Forelimb muscle (tissue), 1 donor: ENCODE results near the gene ABHD10. TPM values are rescaled to one million over a fixed set of nuclear protein-coding genes. Genes with fewer than 3 reads are reported as not detected.
"Not testable (repeated sequence)": the region's sequence is repeated elsewhere in the genome, so short reads cannot be mapped to it uniquely, and the experiment has no call there.

Experiments
- DNase-seq: peaks from one replicate; pipeline ENCODE4 v3.0.0-alpha.2; 2013; ENCODE audit warnings: low read depth
- polyA plus RNA-seq: library from polyadenylated mRNA; unstranded; fragments of 120-200 nt; gene quantifications from one replicate; pipeline ENCODE4 v1.2.1, GENCODE V29; 2013; ENCODE audit not compliant: insufficient read length

ABHD10 gene
- polyA plus RNA-seq, 1 donor, result 22.6 TPM

DNA sequence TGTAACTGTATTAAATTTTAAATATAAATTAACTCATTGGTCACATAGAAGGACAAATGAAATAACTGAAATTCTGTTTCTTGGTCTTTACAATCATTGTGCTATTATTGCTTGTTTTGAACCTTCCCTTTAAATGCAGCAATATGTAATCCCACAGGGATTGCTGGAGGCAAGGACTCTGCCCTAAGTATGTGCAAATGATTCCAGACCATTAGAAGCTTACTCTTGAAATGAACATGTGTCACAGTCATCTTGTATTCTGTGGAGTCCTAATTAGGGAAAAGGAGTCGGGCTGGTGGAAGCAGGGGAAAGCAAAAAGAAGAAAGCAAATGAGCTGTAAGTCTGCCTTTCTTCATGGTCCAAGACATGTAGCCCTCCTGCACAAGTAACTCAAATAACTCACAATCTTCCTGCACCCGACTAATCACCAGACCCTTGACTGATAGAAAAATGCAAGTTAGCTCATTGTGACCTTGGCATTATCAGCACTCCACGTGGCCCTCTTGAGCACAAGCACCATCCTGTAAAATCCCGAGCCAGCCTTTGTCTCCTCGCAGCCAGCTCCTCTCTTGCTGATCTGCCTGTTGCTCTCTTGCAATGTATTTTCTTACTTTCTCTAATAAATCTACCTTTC, 53.4 kb downstream of the ABHD10 start:
- no peak for DNase-seq

DNA sequence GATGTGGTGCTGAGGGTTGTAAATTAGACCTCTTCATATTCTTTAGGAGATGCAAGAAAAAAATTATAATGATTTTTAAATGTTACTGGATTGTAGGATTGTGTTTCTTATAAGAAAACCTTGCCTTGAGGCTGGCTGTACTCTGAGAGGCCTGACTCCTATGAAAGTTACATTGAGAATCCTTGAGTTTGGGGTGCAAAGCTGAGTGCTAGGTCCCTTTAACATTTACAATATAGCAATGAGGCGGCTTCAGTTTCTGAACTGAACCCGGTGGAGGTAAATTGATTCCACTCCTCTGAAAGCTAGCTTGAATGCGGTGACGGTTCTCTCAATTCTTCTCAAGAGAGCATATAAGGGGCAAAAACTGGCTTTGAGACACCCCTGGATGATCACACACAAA, 55.6 kb downstream of the ABHD10 start, which contains the start of gene TMPRSS7:
TSS of gene TMPRSS7 (plus strand) at position 301 of the 400 bp plus-strand sequence. CDS start 110 bp downstream, outside the sequence.
- no peak for DNase-seq

DNA sequence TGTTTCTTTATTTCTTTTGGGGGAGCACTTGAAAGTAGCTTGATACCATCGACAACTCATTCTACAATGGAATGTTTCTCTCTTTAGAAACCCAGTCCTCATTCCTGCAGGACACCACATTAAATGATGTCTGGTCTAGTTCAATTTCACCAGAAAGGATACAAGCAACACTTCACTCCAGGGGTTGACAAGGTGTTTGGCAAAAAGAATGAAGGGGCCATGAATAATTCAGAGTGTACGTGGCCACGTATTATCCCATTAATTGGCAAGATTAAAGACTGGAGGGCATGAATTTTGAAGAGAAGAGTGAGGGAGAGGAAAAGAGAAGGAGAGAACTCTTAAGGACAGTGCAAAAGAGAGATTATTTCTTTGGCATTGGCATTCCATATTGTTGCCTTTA, 56.4 kb downstream of the ABHD10 start:
- no peak for DNase-seq

DNA sequence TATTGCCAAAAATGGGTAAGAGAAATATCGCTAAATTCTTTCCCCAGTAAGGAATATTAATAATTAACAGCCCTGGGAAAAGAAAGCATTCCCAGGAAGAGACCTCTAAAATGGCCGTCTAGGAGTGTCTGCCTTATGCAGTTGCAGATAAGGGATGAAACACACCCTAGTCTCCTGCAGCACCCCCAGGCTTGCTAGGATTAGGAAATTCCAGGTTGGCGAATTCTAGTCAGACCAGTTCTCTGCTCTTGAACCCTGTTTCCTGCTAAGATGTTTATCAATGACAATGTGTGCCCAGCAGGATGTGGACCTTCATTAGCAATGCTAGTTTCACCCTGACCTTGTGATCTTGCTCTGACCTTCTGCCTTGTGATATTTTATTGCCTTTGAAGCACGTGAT, 58.4 kb downstream of the ABHD10 start:
- DNase-seq, result not testable (repeated sequence)

DNA sequence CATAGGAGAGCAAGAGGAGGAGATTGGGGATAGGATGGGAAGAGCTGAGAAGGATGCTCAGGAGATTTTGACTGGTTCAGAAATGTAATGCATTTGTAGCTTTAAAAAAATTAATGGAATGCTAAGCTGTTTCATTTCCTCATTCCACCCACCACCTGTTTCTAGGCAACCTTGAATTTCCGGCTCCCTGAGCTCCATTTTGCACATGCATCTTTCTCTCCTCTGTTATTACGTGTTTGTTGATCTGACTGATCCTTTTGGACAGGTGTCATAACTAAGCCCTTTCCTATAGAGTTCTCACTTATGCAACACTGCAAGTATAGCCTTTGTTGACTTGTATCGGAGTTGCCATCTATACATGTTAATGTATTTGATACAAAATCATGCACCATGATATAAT, 60.0 kb downstream of the ABHD10 start:
- no peak for DNase-seq

DNA sequence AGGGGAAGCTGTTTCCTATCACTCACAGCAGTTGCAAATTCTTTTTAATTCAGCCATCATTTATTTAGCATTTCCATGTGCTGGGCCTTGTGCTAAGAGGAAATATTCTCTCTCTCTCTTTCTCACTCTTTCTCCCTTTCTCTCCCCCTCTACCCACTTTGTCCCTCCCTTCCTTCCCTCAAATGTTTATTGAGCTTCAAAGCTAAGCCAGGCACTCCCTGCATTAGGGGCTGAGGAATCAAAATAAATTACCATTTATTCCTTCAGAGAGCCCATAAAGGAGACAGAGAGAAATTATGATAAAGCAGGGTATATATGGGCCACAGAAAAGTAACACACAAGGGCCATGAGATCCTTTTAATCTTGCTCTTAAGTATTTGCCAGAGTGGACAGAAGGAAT, 62.5 kb downstream of the ABHD10 start:
- DNase-seq, result no peak

DNA sequence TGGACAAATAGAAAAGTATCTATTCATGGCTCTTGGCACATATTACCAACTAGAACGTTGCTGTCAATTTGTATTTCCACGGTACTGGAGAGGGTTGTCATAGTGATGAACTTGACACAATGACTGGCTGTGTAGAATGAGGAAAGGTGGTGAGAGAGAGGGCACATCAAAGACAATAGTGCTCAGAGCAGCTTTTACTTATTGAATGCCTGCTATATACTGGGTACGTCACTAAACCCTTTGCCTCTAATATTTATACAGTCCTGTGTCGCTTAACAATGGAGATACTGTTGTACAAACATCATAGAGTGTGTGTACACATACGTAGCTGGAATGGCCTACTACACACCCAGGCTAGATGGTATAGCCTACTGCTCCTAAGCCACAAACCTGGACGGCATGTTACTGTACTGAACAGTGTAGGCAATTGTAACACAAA, 64.0 kb downstream of the ABHD10 start:
- no peak for DNase-seq

Other genes with a start within 250 kb of the ABHD10 start
- gene PHLDB2, start 119.8 kb upstream of the ABHD10 start, polyA plus RNA-seq, result 65.7 TPM
- gene TAGLN3, start 19.9 kb downstream of the ABHD10 start, polyA plus RNA-seq, result 3.4 TPM
- gene TMPRSS7, start 55.7 kb downstream of the ABHD10 start, polyA plus RNA-seq, result not detected
- gene C3orf52, start 107.4 kb downstream of the ABHD10 start, polyA plus RNA-seq, result 5.2 TPM
- 1.0 TPM for gene GCSAM, start 154.2 kb downstream of the ABHD10 start, polyA plus RNA-seq